Measurements from ENCODE around the gene ARMC3.

Gene ARMC3

GRCh38 chr10:23013581-23014335 lies 85.9 kb downstream of the ARMC3 start:
- no peaks in the 10 kb centered on the region for H3K9me3 Mint-ChIP-seq
- DNase-seq (ENCODE audit: low spot score in 2 of 2) (no peak), ATAC-seq (replicated peaks; ENCODE audit: extremely low read depth, poor library complexity, severe bottlenecking) (no peak)
- H3K27me3 Mint-ChIP-seq = peaks cover 59% of the 10 kb centered on the region
- no peak overlapping the region for H3K4me3 Mint-ChIP-seq
- no peaks in the 10 kb centered on the region for H3K36me3 Mint-ChIP-seq (ENCODE audit: insufficient read depth)
- no peaks in the 10 kb centered on the region for H3K4me1 Mint-ChIP-seq
- H3K27ac Mint-ChIP-seq (ENCODE audit: low read depth) = no peak overlapping the region

GRCh38 chr10:23015021-23015707 lies 87.3 kb downstream of the ARMC3 start:
- Mint-ChIP-seq H3K27me3 (peaks cover 60% of the 10 kb centered on the region), H3K36me3 (ENCODE audit: insufficient read depth) (no peaks in the 10 kb centered on the region), H3K4me3 (no peak overlapping the region), H3K27ac (ENCODE audit: low read depth) (no peak overlapping the region), H3K9me3 (no peaks in the 10 kb centered on the region), H3K4me1 (no peaks in the 10 kb centered on the region)
- DNase-seq (ENCODE audit: low spot score in 2 of 2) = no peak
- no peak for ATAC-seq (replicated peaks; ENCODE audit: extremely low read depth, poor library complexity, severe bottlenecking)

GRCh38 chr10:23016636-23017035 lies 88.8 kb downstream of the ARMC3 start:
- no peak for ATAC-seq (replicated peaks; ENCODE audit: extremely low read depth, poor library complexity, severe bottlenecking)
- no peaks in the 10 kb centered on the region for H3K9me3 Mint-ChIP-seq
- H3K27ac Mint-ChIP-seq (ENCODE audit: low read depth) = no peak overlapping the region
- peaks cover 58% of the 10 kb centered on the region for H3K27me3 Mint-ChIP-seq
- no peak overlapping the region for H3K4me3 Mint-ChIP-seq
- DNase-seq (ENCODE audit: low spot score in 2 of 2) = no peak
- no peaks in the 10 kb centered on the region for H3K4me1 Mint-ChIP-seq
- H3K36me3 Mint-ChIP-seq (ENCODE audit: insufficient read depth) = no peaks in the 10 kb centered on the region

- peaks cover 76% of the 10 kb centered on the region for H3K27me3 Mint-ChIP-seq
- no peaks in the 10 kb centered on the region for H3K36me3 Mint-ChIP-seq (ENCODE audit: insufficient read depth)
- ATAC-seq (replicated peaks; ENCODE audit: extremely low read depth, poor library complexity, severe bottlenecking) (no peak), DNase-seq (ENCODE audit: low spot score in 2 of 2) (no peak)
- no peak overlapping the region for H3K4me3 Mint-ChIP-seq
- no peak overlapping the region for H3K27ac Mint-ChIP-seq (ENCODE audit: low read depth)
- H3K9me3 Mint-ChIP-seq = peaks cover 13% of the 10 kb centered on the region
- H3K4me1 Mint-ChIP-seq = no peaks in the 10 kb centered on the region
These were observed 91.8 kb downstream of the ARMC3 start for GRCh38 chr10:23019633-23020032.

GRCh38 chr10:23021430-23021829 lies 93.6 kb downstream of the ARMC3 start:
- no peak for ATAC-seq (replicated peaks; ENCODE audit: extremely low read depth, poor library complexity, severe bottlenecking)
- H3K36me3 Mint-ChIP-seq (ENCODE audit: insufficient read depth) = no peaks in the 10 kb centered on the region
- DNase-seq (ENCODE audit: low spot score in 2 of 2) = no peak
- H3K27me3 Mint-ChIP-seq = peaks cover 77% of the 10 kb centered on the region
- H3K4me1 Mint-ChIP-seq = no peaks in the 10 kb centered on the region
- no peak overlapping the region for H3K4me3 Mint-ChIP-seq
- no peak overlapping the region for H3K27ac Mint-ChIP-seq (ENCODE audit: low read depth)
- peaks cover 13% of the 10 kb centered on the region for H3K9me3 Mint-ChIP-seq

- peaks cover 13% of the 10 kb centered on the region for H3K9me3 Mint-ChIP-seq
- no peak overlapping the region for H3K27ac Mint-ChIP-seq (ENCODE audit: low read depth)
- no peak overlapping the region for H3K4me3 Mint-ChIP-seq
- no peak for DNase-seq (ENCODE audit: low spot score in 2 of 2)
- ATAC-seq (replicated peaks; ENCODE audit: extremely low read depth, poor library complexity, severe bottlenecking) = no peak
- peaks cover 88% of the 10 kb centered on the region for H3K27me3 Mint-ChIP-seq
- no peaks in the 10 kb centered on the region for H3K36me3 Mint-ChIP-seq (ENCODE audit: insufficient read depth)
- H3K4me1 Mint-ChIP-seq = no peaks in the 10 kb centered on the region
These were observed 96.1 kb downstream of the ARMC3 start for GRCh38 chr10:23024002-23024401.

- H3K9me3 Mint-ChIP-seq = no peaks in the 10 kb centered on the region
- ATAC-seq (replicated peaks; ENCODE audit: extremely low read depth, poor library complexity, severe bottlenecking) (no peak), DNase-seq (ENCODE audit: low spot score in 2 of 2) (no peak)
- H3K27me3 Mint-ChIP-seq = peaks cover 72% of the 10 kb centered on the region
- H3K4me1 Mint-ChIP-seq = no peaks in the 10 kb centered on the region
- H3K36me3 Mint-ChIP-seq (ENCODE audit: insufficient read depth) = no peaks in the 10 kb centered on the region
- H3K4me3 Mint-ChIP-seq = no peak overlapping the region
- H3K27ac Mint-ChIP-seq (ENCODE audit: low read depth) = no peak overlapping the region
These were observed 103.5 kb downstream of the ARMC3 start for GRCh38 chr10:23031318-23031717.

- DNase-seq (ENCODE audit: low spot score in 2 of 2) = no peak
- Mint-ChIP-seq H3K4me3 (no peak overlapping the region), H3K4me1 (no peaks in the 10 kb centered on the region), H3K27me3 (peaks cover 72% of the 10 kb centered on the region), H3K27ac (ENCODE audit: low read depth) (no peak overlapping the region), H3K36me3 (ENCODE audit: insufficient read depth) (peaks cover 1% of the 10 kb centered on the region), H3K9me3 (no peaks in the 10 kb centered on the region)
- no peak for ATAC-seq (replicated peaks; ENCODE audit: extremely low read depth, poor library complexity, severe bottlenecking)
These were observed 106.9 kb downstream of the ARMC3 start for GRCh38 chr10:23034790-23035189.

GRCh38 chr10:23035569-23035968 lies 107.7 kb downstream of the ARMC3 start:
- no peaks in the 10 kb centered on the region for H3K9me3 Mint-ChIP-seq
- H3K27me3 Mint-ChIP-seq = peaks cover 71% of the 10 kb centered on the region
- no peaks in the 10 kb centered on the region for H3K4me1 Mint-ChIP-seq
- H3K27ac Mint-ChIP-seq (ENCODE audit: low read depth) = no peak overlapping the region
- DNase-seq (ENCODE audit: low spot score in 2 of 2) (no peak), ATAC-seq (replicated peaks; ENCODE audit: extremely low read depth, poor library complexity, severe bottlenecking) (no peak)
- peaks cover 1% of the 10 kb centered on the region for H3K36me3 Mint-ChIP-seq (ENCODE audit: insufficient read depth)
- H3K4me3 Mint-ChIP-seq = no peak overlapping the region

- no peak overlapping the region for H3K4me3 Mint-ChIP-seq
- H3K9me3 Mint-ChIP-seq = no peaks in the 10 kb centered on the region
- H3K27me3 Mint-ChIP-seq = peaks cover 59% of the 10 kb centered on the region
- H3K27ac Mint-ChIP-seq (ENCODE audit: low read depth) = no peak overlapping the region
- no peak for DNase-seq (ENCODE audit: low spot score in 2 of 2)
- peaks cover 1% of the 10 kb centered on the region for H3K36me3 Mint-ChIP-seq (ENCODE audit: insufficient read depth)
- H3K4me1 Mint-ChIP-seq = no peaks in the 10 kb centered on the region
- ATAC-seq (replicated peaks; ENCODE audit: extremely low read depth, poor library complexity, severe bottlenecking) = no peak
These were observed 109.3 kb downstream of the ARMC3 start for GRCh38 chr10:23037152-23037551.

GRCh38 chr10:23037561-23037960 lies 109.7 kb downstream of the ARMC3 start:
- no peak for ATAC-seq (replicated peaks; ENCODE audit: extremely low read depth, poor library complexity, severe bottlenecking)
- DNase-seq (ENCODE audit: low spot score in 2 of 2) = no peak
- peaks cover 62% of the 10 kb centered on the region for H3K27me3 Mint-ChIP-seq
- H3K9me3 Mint-ChIP-seq = no peaks in the 10 kb centered on the region
- H3K36me3 Mint-ChIP-seq (ENCODE audit: insufficient read depth) = peaks cover 1% of the 10 kb centered on the region
- H3K4me1 Mint-ChIP-seq = no peaks in the 10 kb centered on the region
- no peak overlapping the region for H3K27ac Mint-ChIP-seq (ENCODE audit: low read depth)
- no peak overlapping the region for H3K4me3 Mint-ChIP-seq

- H3K4me3 Mint-ChIP-seq = no peak overlapping the region
These were observed 110.3 kb downstream of the ARMC3 start for GRCh38 chr10:23038172-23038571.

GRCh38 chr10:23040002-23040401 lies 112.1 kb downstream of the ARMC3 start:
- Mint-ChIP-seq H3K4me1 (no peaks in the 10 kb centered on the region), H3K4me3 (no peak overlapping the region), H3K27me3 (peaks cover 57% of the 10 kb centered on the region), H3K36me3 (ENCODE audit: insufficient read depth) (peaks cover 1% of the 10 kb centered on the region), H3K27ac (ENCODE audit: low read depth) (no peak overlapping the region), H3K9me3 (no peaks in the 10 kb centered on the region)
- ATAC-seq (replicated peaks; ENCODE audit: extremely low read depth, poor library complexity, severe bottlenecking) = no peak
- no peak for DNase-seq (ENCODE audit: low spot score in 2 of 2)

More at GRCh38 chr10:23038172-23038571, 110.3 kb downstream of the ARMC3 start:
- peaks cover 64% of the 10 kb centered on the region for H3K27me3 Mint-ChIP-seq
- DNase-seq (ENCODE audit: low spot score in 2 of 2) = no peak
- no peak overlapping the region for H3K27ac Mint-ChIP-seq (ENCODE audit: low read depth)
- no peak for ATAC-seq (replicated peaks; ENCODE audit: extremely low read depth, poor library complexity, severe bottlenecking)
- peaks cover 1% of the 10 kb centered on the region for H3K36me3 Mint-ChIP-seq (ENCODE audit: insufficient read depth)
- no peaks in the 10 kb centered on the region for H3K9me3 Mint-ChIP-seq
- H3K4me1 Mint-ChIP-seq = no peaks in the 10 kb centered on the region

Measured in central memory CD8-positive, alpha-beta T cell (primary cell).